Retinal pigment epithelial cell (primary cell): Measurements from ENCODE around the gene TBC1D7.
A peak's percentile ranks its signal among the peaks of the same experiment; 100 is the strongest.

Source experiments
- DNase-seq: peaks from one replicate; pipeline ENCODE4 v3.0.0-alpha.2; 2010; ENCODE audit warnings: low read depth
- H3K4me3 ChIP-seq: 2 replicates; pipeline ENCODE4 v1.5.1; 2011; ENCODE audit warnings: mild to moderate bottlenecking, low read length, control low read depth, moderate library complexity
- TF ChIP-seq, protein P1 (sequence below): conservative IDR thresholded peaks from 2 replicates; pipeline ENCODE4 v1.5.1; 2011; ENCODE audit warnings: low read depth, low read length, control low read depth, inconsistent platforms

TBC1D7 gene

DNA sequence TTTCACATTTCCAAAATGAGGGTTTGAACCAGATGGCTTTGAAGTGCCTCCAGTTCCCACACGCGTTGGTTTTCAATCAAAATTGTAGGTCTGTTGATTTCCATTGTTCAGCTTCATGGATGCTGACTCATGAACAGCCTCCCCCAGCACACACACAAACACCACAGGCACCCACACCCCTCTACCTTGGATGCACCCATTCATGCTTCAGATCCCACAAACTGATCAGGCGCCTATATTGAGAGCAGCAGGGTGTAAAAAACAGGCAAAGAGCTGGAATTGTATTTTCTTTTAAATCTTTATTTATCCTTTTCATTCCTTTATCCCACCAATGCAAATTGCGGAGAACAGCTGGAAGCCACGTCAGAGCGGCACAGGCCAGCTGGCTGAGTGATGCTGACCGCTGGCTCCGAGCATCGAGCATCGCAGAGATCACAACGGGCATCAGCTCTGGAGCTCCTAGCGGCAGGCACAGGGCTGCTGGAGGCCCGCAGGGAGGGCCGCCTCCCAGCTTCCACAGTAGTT is 29.3 kb upstream of the TBC1D7 start:
- TF ChIP-seq, protein P1, sequence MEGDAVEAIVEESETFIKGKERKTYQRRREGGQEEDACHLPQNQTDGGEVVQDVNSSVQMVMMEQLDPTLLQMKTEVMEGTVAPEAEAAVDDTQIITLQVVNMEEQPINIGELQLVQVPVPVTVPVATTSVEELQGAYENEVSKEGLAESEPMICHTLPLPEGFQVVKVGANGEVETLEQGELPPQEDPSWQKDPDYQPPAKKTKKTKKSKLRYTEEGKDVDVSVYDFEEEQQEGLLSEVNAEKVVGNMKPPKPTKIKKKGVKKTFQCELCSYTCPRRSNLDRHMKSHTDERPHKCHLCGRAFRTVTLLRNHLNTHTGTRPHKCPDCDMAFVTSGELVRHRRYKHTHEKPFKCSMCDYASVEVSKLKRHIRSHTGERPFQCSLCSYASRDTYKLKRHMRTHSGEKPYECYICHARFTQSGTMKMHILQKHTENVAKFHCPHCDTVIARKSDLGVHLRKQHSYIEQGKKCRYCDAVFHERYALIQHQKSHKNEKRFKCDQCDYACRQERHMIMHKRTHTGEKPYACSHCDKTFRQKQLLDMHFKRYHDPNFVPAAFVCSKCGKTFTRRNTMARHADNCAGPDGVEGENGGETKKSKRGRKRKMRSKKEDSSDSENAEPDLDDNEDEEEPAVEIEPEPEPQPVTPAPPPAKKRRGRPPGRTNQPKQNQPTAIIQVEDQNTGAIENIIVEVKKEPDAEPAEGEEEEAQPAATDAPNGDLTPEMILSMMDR: no peak
- H3K4me3 ChIP-seq: no peak overlapping the region
- no peak for DNase-seq

DNA sequence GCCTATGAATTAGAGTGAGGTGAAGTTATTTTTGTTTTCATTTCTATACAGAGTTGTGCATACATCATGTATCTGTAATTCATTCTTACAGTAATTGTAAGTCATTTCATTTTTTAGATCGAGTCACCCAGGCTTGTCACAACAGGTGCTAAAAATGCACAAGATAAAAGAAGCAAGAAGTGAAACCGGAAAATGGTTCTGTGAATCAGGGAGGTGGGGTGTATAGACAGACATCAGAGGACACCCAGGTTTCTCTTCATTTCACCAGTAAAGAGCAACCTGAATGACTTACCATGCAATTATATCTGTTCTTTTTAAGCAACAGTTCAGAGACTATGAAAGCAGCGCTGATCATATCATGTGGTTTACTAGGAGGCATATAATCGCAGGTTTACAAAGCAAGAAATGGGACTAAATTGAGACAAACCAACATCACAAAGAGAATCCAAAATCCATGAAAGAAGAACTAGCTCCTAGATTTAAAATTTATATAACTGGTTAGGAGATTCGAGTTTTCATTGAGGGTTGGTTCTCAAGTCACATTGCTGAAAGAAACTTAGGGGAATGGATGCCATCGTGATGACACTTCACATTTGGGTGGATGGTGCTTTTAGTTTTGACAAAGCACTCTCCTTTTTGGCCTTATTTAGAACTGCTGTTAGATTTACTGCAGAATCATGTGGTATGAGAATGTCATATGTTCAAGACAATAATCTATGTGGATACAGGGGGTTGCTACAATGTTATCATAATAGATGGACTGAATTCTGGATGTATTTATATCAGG is 27.9 kb upstream of the TBC1D7 start:
- H3K4me3 ChIP-seq: no peak overlapping the region
- DNase-seq: no peak
- TF ChIP-seq, protein P1: no peak

DNA sequence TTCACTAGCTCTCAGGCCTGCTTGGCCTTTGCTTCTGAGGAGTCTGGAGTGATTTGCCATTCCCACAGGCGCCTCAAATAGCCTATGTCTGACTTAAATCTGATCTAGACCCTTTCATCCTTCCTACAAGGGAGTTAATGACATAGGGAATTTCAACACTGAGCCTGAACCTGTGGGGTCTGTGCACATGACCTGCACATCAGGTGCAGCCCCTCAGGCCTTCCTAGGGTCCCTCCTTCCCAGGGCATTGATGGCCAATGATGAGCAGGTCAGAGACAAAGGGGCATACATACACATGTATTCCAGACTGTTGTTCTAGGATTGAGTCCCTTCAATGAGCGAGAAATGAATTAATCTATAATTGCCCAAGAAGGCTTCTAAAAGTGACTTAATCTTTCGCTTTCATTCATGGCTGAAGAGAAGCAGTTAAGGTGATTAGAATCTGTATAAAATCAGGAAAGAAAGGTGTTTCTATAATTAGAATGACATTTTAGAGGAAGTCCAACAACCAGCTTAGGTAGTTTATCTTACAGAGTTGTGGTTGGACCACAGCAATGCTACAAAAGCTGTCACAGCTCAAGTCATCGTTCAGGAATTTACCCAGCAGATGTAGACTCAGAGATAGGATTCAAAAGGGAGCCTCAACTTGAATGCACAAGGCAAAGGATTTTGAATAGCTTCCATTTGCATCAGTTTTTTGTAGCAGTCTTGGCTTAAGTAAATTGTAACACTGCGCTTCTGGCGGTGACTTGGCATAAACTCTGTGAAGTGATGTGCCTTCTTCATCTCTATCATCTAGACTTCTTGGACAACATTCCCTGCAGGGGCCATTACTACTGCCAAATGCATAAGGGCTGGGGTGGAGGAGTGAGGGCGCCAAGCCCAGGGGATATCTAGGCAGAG is 27.0 kb upstream of the TBC1D7 start:
- DNase-seq: peak; percentile 83
- TF ChIP-seq, protein P1: no peak
- no peak overlapping the region for H3K4me3 ChIP-seq

DNA sequence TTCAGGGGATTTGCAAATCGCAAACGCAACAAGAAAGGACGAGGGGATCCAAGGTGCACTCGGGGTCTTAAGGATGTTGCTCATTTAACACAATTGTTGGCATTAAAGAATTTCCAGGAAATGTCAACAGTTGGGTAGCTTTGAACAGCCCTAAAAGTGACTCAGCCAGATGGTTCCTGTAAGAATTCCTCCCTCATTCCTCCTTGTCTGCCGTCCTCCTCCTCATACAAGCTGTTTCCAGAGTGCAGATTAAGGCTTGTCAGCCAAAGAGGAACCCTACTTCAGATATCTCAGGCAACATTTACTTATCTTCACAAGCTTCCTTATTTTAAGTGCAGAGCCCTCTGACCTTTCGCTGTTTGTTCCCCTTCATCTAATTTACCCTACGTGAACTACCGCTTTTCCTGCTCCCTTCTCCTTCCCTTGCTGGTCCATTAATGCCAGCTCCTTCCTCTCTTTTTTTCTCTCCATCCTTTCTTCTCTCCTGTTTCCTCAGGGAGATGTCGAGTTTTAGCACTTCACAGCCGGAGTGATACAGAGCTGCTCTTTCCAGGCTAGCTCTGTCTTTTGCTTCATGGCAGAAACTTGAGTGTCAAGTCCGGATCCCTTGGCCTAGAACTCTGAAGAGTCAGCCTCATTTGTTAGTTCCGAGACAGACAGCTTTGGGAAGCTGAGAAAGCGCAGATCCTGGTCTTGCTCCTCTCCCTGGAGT is 26.1 kb upstream of the TBC1D7 start:
- no peak overlapping the region for H3K4me3 ChIP-seq
- TF ChIP-seq, protein P1: no peak
- DNase-seq: no peak

DNA sequence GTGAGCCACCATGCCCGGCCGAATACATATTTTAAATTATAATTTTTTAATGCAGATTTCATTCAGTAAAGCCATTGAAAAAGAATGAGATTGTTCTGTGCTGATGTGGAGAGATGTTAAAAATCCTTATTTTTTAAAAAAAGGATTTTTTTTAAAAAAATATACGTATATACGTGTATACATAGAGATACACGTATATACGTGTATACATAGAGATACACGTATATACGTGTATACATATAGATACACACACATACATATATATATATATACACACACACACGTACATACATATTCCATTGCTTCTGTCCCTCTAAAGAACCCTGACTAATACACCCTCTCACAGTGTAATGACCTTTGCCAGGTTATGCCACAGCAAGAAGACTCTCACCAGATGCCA is 23.8 kb upstream of the TBC1D7 start:
- no peak for DNase-seq
- TF ChIP-seq, protein P1: no peak

DNA sequence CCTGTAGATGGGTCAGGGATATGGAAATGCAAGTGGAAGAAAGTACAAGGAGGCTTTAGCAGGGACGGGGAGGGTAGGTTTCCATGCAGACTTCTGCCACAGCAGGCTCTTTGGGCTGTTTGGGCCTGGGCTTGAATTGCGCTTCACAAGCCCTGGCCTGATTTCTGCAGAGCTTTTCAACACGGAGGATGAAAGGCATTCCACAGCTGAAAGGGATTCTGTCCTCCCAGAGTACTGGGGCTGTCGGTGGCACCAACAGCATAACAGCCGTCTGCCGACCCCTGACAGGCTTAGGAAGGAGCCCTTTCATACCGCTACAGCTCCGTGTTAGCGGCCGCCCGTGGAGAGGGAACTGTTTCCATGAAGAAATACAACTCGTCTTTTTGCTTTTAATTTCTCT is 22.9 kb upstream of the TBC1D7 start:
- no peak for DNase-seq
- H3K4me3 ChIP-seq: no peak overlapping the region
- TF ChIP-seq, protein P1: no peak

More for the DNA sequence above, 23.8 kb upstream of the TBC1D7 start:
- H3K4me3 ChIP-seq: no peak overlapping the region
